Tibial artery (tissue), 4 donors: ENCODE measurements around the gene SEMA5B.

ENCODE experiments used
- DNase-seq, 2 donors: peaks; one replicate each; pipeline ENCODE4 v3.0.0-alpha.2; 2019
- H3K27ac ChIP-seq, 2 donors: fragments of 200-600 bp; sonication (generic) in 1 of 2; 1 replicate in 1 of 2; 2 replicates in 1 of 2; pipeline ENCODE4 v1.5.1; 2018 to 2019; ENCODE audit warnings: mild to moderate bottlenecking in 1 of 2
- H3K27me3 ChIP-seq, 2 donors: fragments of 200-600 bp; sonication (generic) in 1 of 2; one replicate each; pipeline versions ENCODE4 v1.5.1 to v1.6.0; 2016 to 2019
- H3K36me3 ChIP-seq, 3 donors: fragments of 200-600 bp; sonication (generic) in 2 of 3; one replicate each; pipeline ENCODE4 v1.5.1; 2016 to 2019; ENCODE audit warnings: mild to moderate bottlenecking in 2 of 3
- H3K4me1 ChIP-seq, 4 donors: fragments of 200-600 bp; sonication (generic) in 2 of 4; 1 replicate in 3 of 4; 2 replicates in 1 of 4; pipeline ENCODE4 v1.5.1; 2016 to 2019
- H3K4me3 ChIP-seq, 2 donors: fragments of 200-600 bp; sonication (generic) in 1 of 2; 1 replicate in 1 of 2; 2 replicates in 1 of 2; pipeline ENCODE4 v1.5.1; 2018 to 2019; ENCODE audit warnings: mild to moderate bottlenecking in 2 of 2
- H3K9me3 ChIP-seq, 3 donors: fragments of 200-600 bp; sonication (generic) in 1 of 3; one replicate each; pipeline ENCODE4 v1.5.1; 2016 to 2019
- CTCF ChIP-seq, 2 experiments: fragments of 200-600 bp in 1 of 2; fragments of 450-650 bp in 1 of 2; IDR thresholded peaks; one replicate each; pipeline ENCODE4 v1.5.1; 2017 to 2019; ENCODE audit warnings: antibody characterized with exemption in 2 of 2, mild to moderate bottlenecking in 1 of 2, moderate library complexity in 1 of 2
- intact Hi-C: fragments of 100-400 bp; cut with DNase I; formaldehyde crosslinking; loops from one replicate; pipeline ENCODE4 v1.15.0; 2023; ENCODE audit warnings: low total_unique reads

The SEMA5B gene

GRCh38 chr3:122960652-122961051, 66.9 kb downstream of the SEMA5B start:
- Histone ChIP-seq H3K4me3 (no peak overlapping the region), H3K27me3 (no peaks in the 10 kb centered on the region), H3K4me1 (peaks cover 5 to 60% (median 40%) of the 10 kb centered on the region in 4 donors), H3K27ac (no peak overlapping the region), H3K9me3 (no peaks in the 10 kb centered on the region), H3K36me3 (no peaks in the 10 kb centered on the region)
- intact Hi-C loops, result no loop called here
- no peak for DNase-seq
- TF ChIP-seq CTCF (IDR thresholded peaks at IDR 0.05), result no peak

GRCh38 chr3:122959339-122959738, 68.2 kb downstream of the SEMA5B start:
- Histone ChIP-seq H3K27me3 (no peaks in the 10 kb centered on the region), H3K9me3 (no peaks in the 10 kb centered on the region), H3K4me3 (no peak overlapping the region), H3K36me3 (no peaks in the 10 kb centered on the region), H3K27ac (no peak overlapping the region), H3K4me1 (peaks cover 5 to 56% (median 38%) of the 10 kb centered on the region in 4 donors)
- TF ChIP-seq CTCF (IDR thresholded peaks at IDR 0.05), result no peak
- DNase-seq, result no peak
- intact Hi-C loops, result no loop called here

GRCh38 chr3:122957707-122958689, 69.6 kb downstream of the SEMA5B start:
- peak in 1 of 2 donors; percentile 80 for DNase-seq
- H3K36me3 ChIP-seq, result no peaks in the 10 kb centered on the region
- intact Hi-C loops, result no loop called here
- no peaks in the 10 kb centered on the region for H3K27me3 ChIP-seq
- H3K27ac ChIP-seq, result peak overlapping the region; percentile 63 to 72
- H3K9me3 ChIP-seq, result no peaks in the 10 kb centered on the region
- no peak overlapping the region for H3K4me3 ChIP-seq
- no peak for TF ChIP-seq CTCF (IDR thresholded peaks at IDR 0.05)
- H3K4me1 ChIP-seq, result peaks cover 5 to 51% (median 38%) of the 10 kb centered on the region in 4 donors

GRCh38 chr3:122956693-122957455, 70.7 kb downstream of the SEMA5B start:
- peak overlapping the region; percentile 63 to 72 for H3K27ac ChIP-seq
- H3K4me3 ChIP-seq, result no peak overlapping the region
- peak in 1 of 2 donors; percentile 83 for DNase-seq

More at GRCh38 chr3:122956693-122957455, 70.7 kb downstream of the SEMA5B start:
- Histone ChIP-seq H3K9me3 (no peaks in the 10 kb centered on the region), H3K27me3 (no peaks in the 10 kb centered on the region), H3K36me3 (no peaks in the 10 kb centered on the region), H3K4me1 (peaks cover 5 to 44% (median 33%) of the 10 kb centered on the region in 4 donors)
- intact Hi-C loops, result no loop called here
- no peak for TF ChIP-seq CTCF (IDR thresholded peaks at IDR 0.05)
